Neural cell (in vitro differentiated cells): ENCODE measurements around the gene EPOP.

Experiments used
- EP300 ChIP-seq: fragments of 450-650 bp; conservative IDR thresholded peaks from 2 replicates; pipeline ENCODE4 v1.6.1; 2014; ENCODE audit warnings: antibody characterized with exemption, mild to moderate bottlenecking, moderate library complexity; ENCODE audit not compliant: poor library complexity, severe bottlenecking
- EZH2 ChIP-seq: fragments of 200-600, 300-800 bp; shearing (Covaris generic), sonication (generic); IDR thresholded peaks from 2 replicates; pipeline ENCODE4 v1.6.1; 2014; ENCODE audit warnings: antibody characterized with exemption, low read length, borderline replicate concordance, mild to moderate bottlenecking; ENCODE audit not compliant: insufficient read depth, poor library complexity, severe bottlenecking
- MXI1 ChIP-seq: fragments of 450-650 bp; conservative IDR thresholded peaks from 2 replicates; pipeline ENCODE4 v1.6.1; 2014; ENCODE audit warnings: antibody characterized with exemption, mild to moderate bottlenecking; ENCODE audit not compliant: poor library complexity, severe bottlenecking
- POLR2AphosphoS5 ChIP-seq: IDR thresholded peaks from 2 replicates; pipeline ENCODE4 v1.6.1; 2012
- RAD21 ChIP-seq: fragments of 450-650 bp; conservative IDR thresholded peaks from 2 replicates; pipeline ENCODE4 v1.6.1; 2014; ENCODE audit warnings: antibody characterized with exemption, mild to moderate bottlenecking, moderate library complexity
- REST ChIP-seq: IDR thresholded peaks from 2 replicates; pipeline ENCODE4 v1.6.1; 2012; ENCODE audit warnings: borderline replicate concordance
- SMC3 ChIP-seq: fragments of 450-650 bp; conservative IDR thresholded peaks from 2 replicates; pipeline ENCODE4 v1.6.1; 2014; ENCODE audit warnings: antibody characterized with exemption, mild to moderate bottlenecking, moderate library complexity; ENCODE audit not compliant: poor library complexity
- TAF1 ChIP-seq: IDR thresholded peaks from 2 replicates; pipeline ENCODE4 v1.6.1; 2012; ENCODE audit warnings: low read depth
- TF ChIP-seq, protein P1 (sequence below): fragments of 450-650 bp; IDR thresholded peaks from 2 replicates; pipeline ENCODE4 v1.5.1; 2014; ENCODE audit warnings: antibody characterized with exemption, mild to moderate bottlenecking, moderate library complexity; ENCODE audit not compliant: poor library complexity, severe bottlenecking

DNA sequence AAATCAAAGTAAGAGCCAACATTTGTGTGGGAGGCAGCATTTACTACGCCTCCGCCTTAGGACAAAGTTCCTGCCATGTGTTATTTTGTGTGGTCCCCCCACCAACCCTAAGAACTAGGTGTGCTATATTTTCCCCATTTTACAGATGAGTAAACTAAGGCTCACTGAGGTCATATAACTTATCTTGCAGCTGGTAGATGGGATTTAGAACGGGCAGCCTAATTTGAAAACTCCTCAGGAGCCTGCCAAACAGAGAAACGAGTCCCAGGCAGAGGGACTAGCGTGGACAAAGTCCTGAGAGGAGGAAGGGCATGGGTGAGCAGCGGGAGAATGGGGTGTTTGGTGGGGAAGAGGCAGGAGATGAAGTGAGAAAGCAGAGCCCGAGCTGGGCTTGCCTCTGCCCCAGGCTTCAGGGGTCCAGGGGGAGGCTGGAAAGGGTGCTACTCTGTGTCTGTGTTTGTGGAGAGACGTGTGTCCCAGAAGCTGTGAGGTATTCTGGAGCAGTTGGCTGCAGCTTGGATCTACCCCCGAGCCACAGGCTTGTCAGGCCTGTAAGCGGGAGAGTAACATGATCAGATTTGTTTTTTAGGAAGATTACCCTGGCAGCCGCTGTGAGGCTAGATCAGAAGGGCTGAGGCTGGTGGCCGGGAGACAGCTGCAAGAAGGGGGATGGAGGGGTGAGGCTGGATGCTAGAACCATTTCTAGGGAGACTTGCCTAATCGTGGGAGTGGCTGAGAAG lies 35.3 kb upstream of the EPOP start:
- TF ChIP-seq TAF1 (no peak), MXI1 (no peak), POLR2AphosphoS5 (no peak), REST (no peak), EP300 (no peak), EZH2 (no peak), RAD21 (no peak), SMC3 (no peak)
- TF ChIP-seq, protein P1, sequence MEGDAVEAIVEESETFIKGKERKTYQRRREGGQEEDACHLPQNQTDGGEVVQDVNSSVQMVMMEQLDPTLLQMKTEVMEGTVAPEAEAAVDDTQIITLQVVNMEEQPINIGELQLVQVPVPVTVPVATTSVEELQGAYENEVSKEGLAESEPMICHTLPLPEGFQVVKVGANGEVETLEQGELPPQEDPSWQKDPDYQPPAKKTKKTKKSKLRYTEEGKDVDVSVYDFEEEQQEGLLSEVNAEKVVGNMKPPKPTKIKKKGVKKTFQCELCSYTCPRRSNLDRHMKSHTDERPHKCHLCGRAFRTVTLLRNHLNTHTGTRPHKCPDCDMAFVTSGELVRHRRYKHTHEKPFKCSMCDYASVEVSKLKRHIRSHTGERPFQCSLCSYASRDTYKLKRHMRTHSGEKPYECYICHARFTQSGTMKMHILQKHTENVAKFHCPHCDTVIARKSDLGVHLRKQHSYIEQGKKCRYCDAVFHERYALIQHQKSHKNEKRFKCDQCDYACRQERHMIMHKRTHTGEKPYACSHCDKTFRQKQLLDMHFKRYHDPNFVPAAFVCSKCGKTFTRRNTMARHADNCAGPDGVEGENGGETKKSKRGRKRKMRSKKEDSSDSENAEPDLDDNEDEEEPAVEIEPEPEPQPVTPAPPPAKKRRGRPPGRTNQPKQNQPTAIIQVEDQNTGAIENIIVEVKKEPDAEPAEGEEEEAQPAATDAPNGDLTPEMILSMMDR, result no peak
